K562 (cell line): ENCODE results near the gene PNPLA2. TPM values are rescaled to one million over a fixed set of nuclear protein-coding genes. Genes with fewer than 3 reads are reported as not detected.

Experiments used
- ELF2 ChIP-seq: fragments of 250-450 bp; sonication (Bioruptor Pico); IDR thresholded peaks from 2 replicates; pipeline ENCODE4 v1.5.0; 2021; ENCODE audit warnings: mild to moderate bottlenecking
- EZH2 ChIP-seq: IDR thresholded peaks from 2 replicates; pipeline ENCODE4 v1.6.1; 2012; ENCODE audit warnings: low read depth, mild to moderate bottlenecking, inconsistent platforms, low read length, borderline replicate concordance
- FOXK1 ChIP-seq: sonication (generic); formaldehyde crosslinking; IDR thresholded peaks from 2 replicates; pipeline ENCODE4 v1.8.0; 2022; ENCODE audit warnings: missing genetic modification reagents, mild to moderate bottlenecking, borderline replicate concordance
- HNRNPL ChIP-seq: fragments of 200-400 bp; formaldehyde crosslinking; IDR thresholded peaks from 2 replicates; pipeline ENCODE4 v1.6.1; 2017; ENCODE audit warnings: low read depth, mild to moderate bottlenecking, low read length
- MCM3 ChIP-seq: fragments of 450-650 bp; IDR thresholded peaks from 2 replicates; pipeline ENCODE4 v1.6.1; 2016
- PCBP2 ChIP-seq: fragments of 200-400 bp; formaldehyde crosslinking; IDR thresholded peaks from 2 replicates; pipeline ENCODE4 v1.6.1; 2018; ENCODE audit warnings: low read length, low read depth, mild to moderate bottlenecking, moderate library complexity; ENCODE audit not compliant: poor library complexity, severe bottlenecking
- PHF21A ChIP-seq: fragments of 450-650 bp; IDR thresholded peaks from 2 replicates; pipeline ENCODE4 v1.6.1; 2017; ENCODE audit warnings: low read depth, borderline replicate concordance
- POLR2B ChIP-seq: fragments of 450-650 bp; IDR thresholded peaks from 2 replicates; pipeline ENCODE4 v1.6.1; 2018; ENCODE audit warnings: low read depth; ENCODE audit not compliant: partially characterized antibody
- RBM39 ChIP-seq: fragments of 200-400 bp; formaldehyde crosslinking; optimal IDR thresholded peaks from 2 replicates; pipeline ENCODE3; 2018; ENCODE audit warnings: low read depth, low read length
- RNF2 ChIP-seq: sonication (generic); IDR thresholded peaks from 2 replicates; pipeline ENCODE4 v1.6.1; 2016
- SIN3A ChIP-seq, 2 experiments: fragments of 150-350 bp in 1 of 2; IDR thresholded peaks; 2 replicates each; pipeline ENCODE4 v1.6.1; 2011 to 2016; ENCODE audit warnings: borderline replicate concordance in 2 of 2, low read depth in 2 of 2, low read length in 2 of 2, mild to moderate bottlenecking in 2 of 2, moderate library complexity in 2 of 2; ENCODE audit not compliant: control insufficient read depth in 1 of 2
- SLC30A9 ChIP-seq: fragments of 250-450 bp; sonication (Bioruptor Pico); IDR thresholded peaks from 2 replicates; pipeline ENCODE4 v1.8.0; 2022; ENCODE audit warnings: mild to moderate bottlenecking, moderate library complexity
- ZFPM2 ChIP-seq: fragments of 250-450 bp; sonication (Bioruptor Pico); IDR thresholded peaks from 2 replicates; pipeline ENCODE4 v1.5.1; 2022; ENCODE audit warnings: mild to moderate bottlenecking
- ZNF146 ChIP-seq: IDR thresholded peaks from one replicate; pipeline ENCODE4 v1.6.1; 2018; ENCODE audit warnings: missing compliant biosample characterization; ENCODE audit not compliant: unreplicated experiment
- ZNF561 ChIP-seq: fragments of 450-650 bp; formaldehyde crosslinking; conservative IDR thresholded peaks from 2 replicates; pipeline ENCODE4 v1.4.0; 2020; ENCODE audit warnings: mild to moderate bottlenecking, moderate library complexity
- ZNF707 ChIP-seq: fragments of 250-450 bp; sonication (Bioruptor Pico); conservative IDR thresholded peaks from 2 replicates; pipeline ENCODE4 v1.8.0; 2022; ENCODE audit warnings: inconsistent platforms, mild to moderate bottlenecking, moderate library complexity
- polyA plus RNA-seq, 8 experiments: library from polyadenylated mRNA; depleted of rRNA in 4 of 8; stranded (reverse) in 5 of 8; unstranded in 3 of 8; fragments of >200 nt; fragmentation: Nextera tagmentation in 2 of 8; fragmentation: Illumina TruSeq in 1 of 8; extraction: Ambion mirVana in 2 of 8; extraction: Trizol in 1 of 8; gene quantifications; 2 replicates each; pipeline versions ENCODE4 v1.2.1 to v1.2.3, GENCODE V29; 2011 to 2014; ENCODE audit warnings: inconsistent platforms in 1 of 8, missing spikeins in 1 of 8
- total RNA-seq, 7 experiments: library from RNA; depleted of rRNA in 6 of 7; stranded (reverse); fragments of >200 nt in 6 of 7; fragmentation: Illumina TruSeq in 2 of 7; extraction: Trizol in 2 of 7; gene quantifications; 2 replicates each; pipeline versions ENCODE4 v1.2.1 to v1.2.3, GENCODE V29; 2011 to 2021; ENCODE audit warnings: low replicate concordance in 1 of 7
- TF ChIP-seq, protein P1 (sequence below): fragments of 450-650 bp; IDR thresholded peaks from 2 replicates; pipeline ENCODE4 v1.7.1; 2018; ENCODE audit warnings: mild to moderate bottlenecking, low read depth; ENCODE audit not compliant: partially characterized antibody
- TF ChIP-seq, protein P2 (sequence below): fragments of 450-650 bp; IDR thresholded peaks from one replicate; pipeline ENCODE4 v1.6.1; 2018; ENCODE audit warnings: mild to moderate bottlenecking, moderate library complexity; ENCODE audit not compliant: partially characterized antibody
- TF ChIP-seq, protein P3 (sequence below): fragments of 450-650 bp; formaldehyde crosslinking; IDR thresholded peaks from 2 replicates; pipeline ENCODE4 v1.4.0; 2020; ENCODE audit warnings: mild to moderate bottlenecking, mixed read lengths
- TF ChIP-seq, protein P4 (sequence below): IDR thresholded peaks from 2 replicates; pipeline ENCODE4 v1.6.1; 2016; ENCODE audit warnings: missing genetic modification characterization, missing compliant biosample characterization

PNPLA2 gene
- total and polyA plus RNA-seq, 9 of the 15 experiments (the other 6 are each of a cell fraction or from before 2014, with no cell fraction given) = 0.39 to 87.1 (median 8.4) TPM

DNA sequence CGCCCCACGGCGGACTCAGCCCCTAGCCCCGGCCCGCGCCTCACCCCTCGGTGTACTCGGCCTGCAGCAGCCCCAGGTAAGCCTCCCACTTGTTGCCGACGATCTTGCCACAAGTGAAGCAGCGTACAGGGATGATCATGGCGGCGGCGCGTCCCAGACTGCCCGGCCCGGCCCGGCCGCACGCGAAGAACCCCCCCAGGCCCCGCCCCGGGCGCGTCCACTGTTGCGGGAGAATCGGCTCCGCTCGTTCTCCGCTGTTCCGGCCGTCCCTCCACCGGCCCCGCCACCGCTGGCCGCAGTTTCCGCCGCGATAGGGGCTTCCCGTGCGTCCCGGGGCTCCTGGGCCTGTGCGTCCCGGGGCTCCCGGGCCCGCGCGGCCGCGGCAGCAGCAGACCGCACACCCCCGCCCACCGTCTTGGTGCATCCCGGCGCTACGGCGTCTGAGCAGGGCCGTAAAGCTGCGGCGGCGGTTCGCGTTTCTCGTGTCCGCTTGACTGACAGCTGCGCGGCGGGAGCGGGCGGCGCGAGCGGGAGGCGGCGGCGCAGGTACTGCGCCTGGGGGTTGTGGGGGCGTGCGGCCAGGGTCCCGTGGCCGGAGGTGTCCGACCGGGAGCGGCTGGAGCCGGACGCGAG is 23.8 kb downstream of the PNPLA2 start, which contains the start of the genes POLR2L and TSPAN4 (continued):
- TF ChIP-seq, protein P1, sequence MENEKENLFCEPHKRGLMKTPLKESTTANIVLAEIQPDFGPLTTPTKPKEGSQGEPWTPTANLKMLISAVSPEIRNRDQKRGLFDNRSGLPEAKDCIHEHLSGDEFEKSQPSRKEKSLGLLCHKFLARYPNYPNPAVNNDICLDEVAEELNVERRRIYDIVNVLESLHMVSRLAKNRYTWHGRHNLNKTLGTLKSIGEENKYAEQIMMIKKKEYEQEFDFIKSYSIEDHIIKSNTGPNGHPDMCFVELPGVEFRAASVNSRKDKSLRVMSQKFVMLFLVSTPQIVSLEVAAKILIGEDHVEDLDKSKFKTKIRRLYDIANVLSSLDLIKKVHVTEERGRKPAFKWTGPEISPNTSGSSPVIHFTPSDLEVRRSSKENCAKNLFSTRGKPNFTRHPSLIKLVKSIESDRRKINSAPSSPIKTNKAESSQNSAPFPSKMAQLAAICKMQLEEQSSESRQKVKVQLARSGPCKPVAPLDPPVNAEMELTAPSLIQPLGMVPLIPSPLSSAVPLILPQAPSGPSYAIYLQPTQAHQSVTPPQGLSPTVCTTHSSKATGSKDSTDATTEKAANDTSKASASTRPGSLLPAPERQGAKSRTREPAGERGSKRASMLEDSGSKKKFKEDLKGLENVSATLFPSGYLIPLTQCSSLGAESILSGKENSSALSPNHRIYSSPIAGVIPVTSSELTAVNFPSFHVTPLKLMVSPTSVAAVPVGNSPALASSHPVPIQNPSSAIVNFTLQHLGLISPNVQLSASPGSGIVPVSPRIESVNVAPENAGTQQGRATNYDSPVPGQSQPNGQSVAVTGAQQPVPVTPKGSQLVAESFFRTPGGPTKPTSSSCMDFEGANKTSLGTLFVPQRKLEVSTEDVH = no peak
- TF ChIP-seq MCM3 (no peak), POLR2B (peak; percentile 88), FOXK1 (CRISPR knock-in tag) (no peak), RBM39 (no peak), EZH2 (no peak), PHF21A (no peak), RNF2 (no peak; the same call in 1 of the 2 replicates), HNRNPL (no peak), PCBP2 (no peak), ZFPM2 (CRISPR knock-in tag) (no peak), ZNF707 (no peak), ELF2 (CRISPR knock-in tag) (no peak), SIN3A (IDR thresholded peaks at IDR 0.05; ENCODE audit: borderline replicate concordance in 2 of 2, control insufficient read depth in 1 of 2, low read depth in 2 of 2, low read length in 2 of 2) (peak; percentile 91 to 99; a peak in 3 of 4 replicates), ZNF561 (CRISPR knock-in tag) (no peak), SLC30A9 (no peak), ZNF146 (CRISPR knock-in tag) (no peak)
- TF ChIP-seq, protein P2, sequence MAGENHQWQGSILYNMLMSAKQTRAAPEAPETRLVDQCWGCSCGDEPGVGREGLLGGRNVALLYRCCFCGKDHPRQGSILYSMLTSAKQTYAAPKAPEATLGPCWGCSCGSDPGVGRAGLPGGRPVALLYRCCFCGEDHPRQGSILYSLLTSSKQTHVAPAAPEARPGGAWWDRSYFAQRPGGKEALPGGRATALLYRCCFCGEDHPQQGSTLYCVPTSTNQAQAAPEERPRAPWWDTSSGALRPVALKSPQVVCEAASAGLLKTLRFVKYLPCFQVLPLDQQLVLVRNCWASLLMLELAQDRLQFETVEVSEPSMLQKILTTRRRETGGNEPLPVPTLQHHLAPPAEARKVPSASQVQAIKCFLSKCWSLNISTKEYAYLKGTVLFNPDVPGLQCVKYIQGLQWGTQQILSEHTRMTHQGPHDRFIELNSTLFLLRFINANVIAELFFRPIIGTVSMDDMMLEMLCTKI = no peak
- TF ChIP-seq, protein P3, sequence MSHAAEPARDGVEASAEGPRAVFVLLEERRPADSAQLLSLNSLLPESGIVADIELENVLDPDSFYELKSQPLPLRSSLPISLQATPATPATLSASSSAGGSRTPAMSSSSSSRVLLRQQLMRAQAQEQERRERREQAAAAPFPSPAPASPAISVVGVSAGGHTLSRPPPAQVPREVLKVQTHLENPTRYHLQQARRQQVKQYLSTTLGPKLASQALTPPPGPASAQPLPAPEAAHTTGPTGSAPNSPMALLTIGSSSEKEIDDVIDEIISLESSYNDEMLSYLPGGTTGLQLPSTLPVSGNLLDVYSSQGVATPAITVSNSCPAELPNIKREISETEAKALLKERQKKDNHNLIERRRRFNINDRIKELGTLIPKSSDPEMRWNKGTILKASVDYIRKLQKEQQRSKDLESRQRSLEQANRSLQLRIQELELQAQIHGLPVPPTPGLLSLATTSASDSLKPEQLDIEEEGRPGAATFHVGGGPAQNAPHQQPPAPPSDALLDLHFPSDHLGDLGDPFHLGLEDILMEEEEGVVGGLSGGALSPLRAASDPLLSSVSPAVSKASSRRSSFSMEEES = peak; percentile 1; the same call in 1 of the 2 replicates
- TF ChIP-seq, protein P4, sequence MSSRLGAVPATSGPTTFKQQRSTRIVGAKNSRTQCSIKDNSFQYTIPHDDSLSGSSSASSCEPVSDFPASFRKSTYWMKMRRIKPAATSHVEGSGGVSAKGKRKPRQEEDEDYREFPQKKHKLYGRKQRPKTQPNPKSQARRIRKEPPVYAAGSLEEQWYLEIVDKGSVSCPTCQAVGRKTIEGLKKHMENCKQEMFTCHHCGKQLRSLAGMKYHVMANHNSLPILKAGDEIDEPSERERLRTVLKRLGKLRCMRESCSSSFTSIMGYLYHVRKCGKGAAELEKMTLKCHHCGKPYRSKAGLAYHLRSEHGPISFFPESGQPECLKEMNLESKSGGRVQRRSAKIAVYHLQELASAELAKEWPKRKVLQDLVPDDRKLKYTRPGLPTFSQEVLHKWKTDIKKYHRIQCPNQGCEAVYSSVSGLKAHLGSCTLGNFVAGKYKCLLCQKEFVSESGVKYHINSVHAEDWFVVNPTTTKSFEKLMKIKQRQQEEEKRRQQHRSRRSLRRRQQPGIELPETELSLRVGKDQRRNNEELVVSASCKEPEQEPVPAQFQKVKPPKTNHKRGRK (tag) = no peak
- TF ChIP-seq, all 486 proteins: peak for 125
